Measurements from ENCODE around the gene IL3. TPM values are rescaled to one million over a fixed set of nuclear protein-coding genes. Genes with fewer than 3 reads are reported as not detected.

The IL3 gene
- total RNA-seq, 4 donors from 2014 or later = not detected

GRCh38 chr5:132098151-132098594 lies 37.7 kb downstream of the IL3 start:
- Histone ChIP-seq H3K4me3 (no peak overlapping the region), H3K9me3 (no peaks in the 10 kb centered on the region), H3K27ac (replicated peaks in 1 of 4) (no peak overlapping the region), H3K4me1 (peaks cover 3 to 7% (median 3%) of the 10 kb centered on the region in 4 donors), H3K36me3 (no peaks in the 10 kb centered on the region), H3K27me3 (no peaks in the 10 kb centered on the region)
- intact Hi-C loops (cut with DNase I) = no loop called here
- TF ChIP-seq POLR2AphosphoS5 (IDR thresholded peaks at IDR 0.05) = no peak
- no peak for TF ChIP-seq EP300 (IDR thresholded peaks at IDR 0.05)
- 54% methylated on average over 5 of the region's 5 CpGs for WGBS
- no peak for DNase-seq (ENCODE audit: extremely low spot score)

GRCh38 chr5:132098621-132099020 lies 38.2 kb downstream of the IL3 start:
- no peak for DNase-seq (ENCODE audit: extremely low spot score)
- H3K27ac ChIP-seq (replicated peaks in 1 of 4) = no peak overlapping the region
- intact Hi-C loops (cut with DNase I) = no loop called here
- no peaks in the 10 kb centered on the region for H3K9me3 ChIP-seq
- H3K4me1 ChIP-seq = peaks cover 7 to 11% (median 8%) of the 10 kb centered on the region in 4 donors
- no peak for TF ChIP-seq CTCF (IDR thresholded peaks at IDR 0.05)
- no peak for TF ChIP-seq POLR2A (IDR thresholded peaks at IDR 0.05; ENCODE audit: low read depth)
- TF ChIP-seq EP300 (IDR thresholded peaks at IDR 0.05) = no peak
- TF ChIP-seq POLR2AphosphoS5 (IDR thresholded peaks at IDR 0.05) = no peak
- H3K36me3 ChIP-seq = no peaks in the 10 kb centered on the region
- no peak overlapping the region for H3K4me3 ChIP-seq
- H3K27me3 ChIP-seq = no peaks in the 10 kb centered on the region

- no peaks in the 10 kb centered on the region for H3K27me3 ChIP-seq
- H3K4me1 ChIP-seq = peaks cover 13 to 17% (median 14%) of the 10 kb centered on the region in 4 donors
- no peak for DNase-seq (ENCODE audit: extremely low spot score)
- no peak overlapping the region for H3K4me3 ChIP-seq
- H3K9me3 ChIP-seq = no peaks in the 10 kb centered on the region
- intact Hi-C loops (cut with DNase I) = no loop called here
- H3K36me3 ChIP-seq = no peaks in the 10 kb centered on the region
- TF ChIP-seq POLR2A (IDR thresholded peaks at IDR 0.05; ENCODE audit: low read depth) (no peak), EP300 (IDR thresholded peaks at IDR 0.05) (no peak), CTCF (IDR thresholded peaks at IDR 0.05) (no peak), POLR2AphosphoS5 (IDR thresholded peaks at IDR 0.05) (no peak)
- WGBS = 54% methylated on average over 5 of the region's 5 CpGs
- no peak overlapping the region for H3K27ac ChIP-seq (replicated peaks in 1 of 4)
Observed at GRCh38 chr5:132099076-132099748, 38.8 kb downstream of the IL3 start.

- no peaks in the 10 kb centered on the region for H3K27me3 ChIP-seq
- WGBS = 91% methylated on average over 3 of the region's 3 CpGs
- H3K4me1 ChIP-seq = peaks cover 13 to 17% (median 15%) of the 10 kb centered on the region in 4 donors
- TF ChIP-seq EP300 (IDR thresholded peaks at IDR 0.05) (no peak), POLR2A (IDR thresholded peaks at IDR 0.05; ENCODE audit: low read depth) (no peak), POLR2AphosphoS5 (IDR thresholded peaks at IDR 0.05) (no peak), CTCF (IDR thresholded peaks at IDR 0.05) (no peak)
- no peaks in the 10 kb centered on the region for H3K36me3 ChIP-seq
- no peaks in the 10 kb centered on the region for H3K9me3 ChIP-seq
- no peak overlapping the region for H3K4me3 ChIP-seq
- no peak for DNase-seq (ENCODE audit: extremely low spot score)
- intact Hi-C loops (cut with DNase I) = no loop called here
- H3K27ac ChIP-seq (replicated peaks in 1 of 4) = no peak overlapping the region
Observed at GRCh38 chr5:132099905-132100304, 39.5 kb downstream of the IL3 start.

- no peak overlapping the region for H3K27ac ChIP-seq (replicated peaks in 1 of 4)
- intact Hi-C loops (cut with DNase I) = no loop called here
- H3K4me1 ChIP-seq = peaks cover 13 to 17% (median 15%) of the 10 kb centered on the region in 4 donors
- no peak for TF ChIP-seq POLR2AphosphoS5 (IDR thresholded peaks at IDR 0.05)
- no peak for TF ChIP-seq CTCF (IDR thresholded peaks at IDR 0.05)
- TF ChIP-seq EP300 (IDR thresholded peaks at IDR 0.05) = no peak
- TF ChIP-seq POLR2A (IDR thresholded peaks at IDR 0.05; ENCODE audit: low read depth) = no peak
- whole genome bisulfite sequencing = 85% methylated on average over 8 of the region's 8 CpGs
- no peak for DNase-seq (ENCODE audit: extremely low spot score)
- no peak overlapping the region for H3K4me3 ChIP-seq
- no peaks in the 10 kb centered on the region for H3K36me3 ChIP-seq
- H3K27me3 ChIP-seq = no peaks in the 10 kb centered on the region
- no peaks in the 10 kb centered on the region for H3K9me3 ChIP-seq
Observed at GRCh38 chr5:132100672-132101261, 40.3 kb downstream of the IL3 start.
